OCI-M1 (cell line): ENCODE measurements around the gene KIF26B.
A peak's percentile ranks its signal among the peaks of the same experiment; 100 is the strongest.

Source experiments
- DNase-seq: peaks from one replicate; lab custom pipeline; 2025; lab: John Stamatoyannopoulos, UW

KIF26B gene

DNA sequence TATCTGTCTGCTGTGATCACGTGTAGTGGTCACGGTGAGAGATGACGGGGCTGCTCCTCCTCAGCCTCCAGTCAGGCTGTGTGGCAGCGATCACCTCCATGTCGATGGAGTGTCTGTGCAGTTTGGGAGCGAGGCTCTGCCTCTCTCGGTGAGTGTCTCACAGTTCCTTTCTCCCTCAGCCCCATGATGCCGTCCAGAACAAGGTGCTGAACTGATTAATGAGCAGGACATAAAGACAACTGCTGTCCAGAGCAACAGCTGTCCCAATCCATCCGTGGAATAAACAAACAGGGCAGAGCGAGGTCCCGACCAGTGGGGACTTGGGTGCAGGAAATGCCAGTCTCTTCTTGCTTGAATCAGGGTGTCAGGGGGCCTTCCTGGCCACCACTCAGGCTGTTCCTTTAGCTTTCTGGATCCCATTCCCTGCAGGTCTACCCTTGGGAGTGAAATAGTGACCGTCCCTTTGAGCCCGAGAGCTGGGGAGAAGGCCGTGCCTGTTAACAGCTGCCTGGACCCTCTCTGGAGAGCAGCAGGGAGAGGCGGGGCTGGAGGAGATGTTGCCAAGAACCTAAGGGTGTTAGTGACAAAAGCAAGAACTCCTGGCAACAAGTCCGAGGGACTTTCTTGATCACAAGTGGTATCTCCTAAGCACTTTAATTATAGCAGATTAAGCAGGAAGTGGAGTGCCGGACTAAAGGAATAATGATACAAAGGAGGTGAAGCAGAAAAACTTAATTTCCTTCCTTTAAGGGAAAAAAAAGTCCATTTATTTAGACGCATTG, 443.9 kb downstream of the KIF26B start:
- DNase-seq = no peak

- peak; percentile 63 for DNase-seq
Observed at GRCh38 chr1:245599371-245600174, 444.8 kb downstream of the KIF26B start.

DNA sequence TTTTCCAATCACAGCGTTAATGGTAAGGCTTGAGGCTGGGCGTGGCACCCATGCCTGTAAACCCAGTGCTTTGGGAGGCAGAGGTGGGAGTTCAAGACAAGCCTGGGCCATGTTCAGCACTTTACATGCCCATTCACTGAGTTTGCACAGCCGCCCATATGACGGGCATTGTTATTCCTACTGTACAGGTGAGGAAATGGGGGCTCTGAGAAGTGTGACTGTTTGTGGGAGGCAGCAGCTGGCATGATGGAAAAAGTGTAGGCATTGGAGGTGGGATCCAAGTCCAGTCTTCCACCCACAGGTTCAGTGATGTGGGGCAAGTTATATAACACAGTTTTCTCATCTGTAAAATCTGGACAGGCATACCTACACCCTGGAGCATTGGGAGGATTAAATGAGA, 445.9 kb downstream of the KIF26B start:
- no peak for DNase-seq

GRCh38 chr1:245603311-245603865, 448.6 kb downstream of the KIF26B start:
- DNase-seq = no peak

DNA sequence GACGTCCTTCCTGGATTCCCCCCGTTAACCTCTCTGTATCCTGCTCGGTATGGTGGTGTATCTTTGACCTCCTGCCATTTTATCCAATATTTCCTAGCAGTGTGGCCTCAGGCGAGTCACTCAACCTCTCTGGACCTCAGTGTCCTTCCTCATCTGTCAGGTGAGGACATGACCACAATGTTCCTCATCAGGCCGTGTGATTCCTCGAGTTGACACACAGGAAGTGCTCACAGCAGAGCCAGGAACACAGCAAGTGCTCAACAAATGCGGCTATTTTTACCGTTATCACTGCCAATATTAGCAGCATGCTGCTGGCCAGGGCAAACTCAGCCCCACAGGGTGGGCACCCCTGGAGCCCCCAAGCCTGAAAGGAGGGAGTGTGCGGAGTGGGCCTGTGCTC, 450.2 kb downstream of the KIF26B start:
- no peak for DNase-seq

DNA sequence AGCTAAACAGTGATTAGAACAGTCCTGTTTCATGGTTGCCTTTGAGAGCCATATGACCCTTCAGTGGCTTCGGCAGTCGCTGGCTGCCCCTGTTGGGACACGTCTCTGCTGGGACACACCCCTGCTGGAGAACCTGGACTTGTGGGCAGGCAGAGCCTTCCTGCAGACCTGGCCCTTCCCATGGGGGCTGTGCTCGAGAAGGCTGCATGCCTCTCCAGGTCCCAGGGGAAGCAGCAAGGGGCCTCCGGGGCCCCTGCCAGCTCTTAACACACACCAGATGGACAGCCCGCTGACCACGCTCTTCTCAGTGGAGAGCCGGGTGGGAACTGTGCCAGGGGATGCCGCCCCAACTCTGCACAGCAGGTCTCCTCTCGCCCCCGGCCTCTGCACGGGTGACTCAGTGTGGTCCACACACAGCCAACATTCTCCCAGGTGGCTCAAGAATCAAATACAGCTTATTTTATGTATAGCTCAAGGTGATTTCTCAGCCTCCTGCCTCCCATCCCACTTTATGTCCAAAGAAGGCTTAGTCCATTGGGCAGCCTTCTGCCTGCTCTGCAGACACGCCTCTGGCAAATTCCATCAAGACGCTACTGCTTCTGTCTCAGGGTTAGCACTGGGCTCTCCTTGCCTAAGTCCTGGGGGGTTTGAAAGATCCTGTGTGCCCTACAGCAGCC, 450.8 kb downstream of the KIF26B start:
- DNase-seq = no peak

GRCh38 chr1:245606157-245606725, 451.5 kb downstream of the KIF26B start:
- DNase-seq = no peak

DNA sequence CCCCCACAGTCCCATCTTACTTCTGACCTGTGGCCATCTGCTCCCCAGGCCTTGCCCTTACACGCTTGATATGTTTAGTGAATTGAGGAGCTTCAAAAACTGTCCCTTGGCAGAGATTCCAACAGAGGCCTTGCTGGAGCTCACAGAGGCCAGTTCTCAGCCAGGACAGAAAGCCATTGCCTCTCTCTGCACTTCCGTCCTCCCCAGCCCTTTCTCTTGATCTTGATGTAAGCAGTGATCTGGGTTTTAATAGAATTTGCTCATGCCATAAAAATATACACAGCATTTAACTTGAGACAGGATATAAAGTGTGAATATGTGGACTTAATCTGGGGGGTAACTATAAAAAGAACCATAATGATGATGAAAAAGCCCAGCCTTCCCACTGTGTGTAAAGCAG, 453.5 kb downstream of the KIF26B start:
- DNase-seq = no peak

- no peak for DNase-seq
Observed at GRCh38 chr1:245609354-245610150, 454.8 kb downstream of the KIF26B start.

DNA sequence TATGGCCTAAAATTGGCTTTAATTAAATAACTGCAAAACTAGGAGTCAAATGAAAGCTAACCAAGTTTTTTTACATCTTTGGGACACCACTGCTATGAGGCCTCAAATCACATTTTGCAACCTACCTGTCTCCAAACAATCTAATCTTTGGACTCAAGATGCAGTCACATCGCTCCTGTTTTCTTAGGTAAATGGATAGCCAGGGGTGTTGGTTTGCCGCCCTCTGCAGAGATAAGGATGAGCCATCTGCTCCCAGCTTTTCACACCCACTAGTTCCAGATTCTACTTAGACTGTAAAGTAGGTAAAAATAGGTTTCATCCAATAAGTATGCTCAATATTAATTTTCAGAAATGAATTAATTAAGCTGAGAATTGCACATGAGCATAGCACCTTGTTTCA, 456.5 kb downstream of the KIF26B start:
- no peak for DNase-seq

DNA sequence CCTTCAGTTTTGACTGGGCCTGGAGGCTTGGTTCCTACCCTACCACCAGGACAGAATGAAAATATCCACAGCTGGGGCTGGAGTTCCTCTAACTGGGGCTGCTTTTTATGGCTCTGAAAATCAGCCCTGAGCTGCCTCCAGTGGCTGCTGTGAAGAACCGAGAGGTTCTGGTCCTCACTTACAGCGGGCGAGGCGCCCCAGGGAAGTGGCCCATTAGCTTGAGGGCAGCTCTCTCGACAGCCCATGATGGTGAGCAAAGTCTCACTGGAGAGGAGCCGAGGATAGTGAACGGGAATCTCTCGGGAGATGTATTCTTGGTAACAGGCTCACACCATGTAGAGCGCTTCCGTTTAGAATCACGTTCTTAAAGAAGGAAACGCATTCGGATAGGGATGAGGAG, 459.7 kb downstream of the KIF26B start:
- DNase-seq = no peak

DNA sequence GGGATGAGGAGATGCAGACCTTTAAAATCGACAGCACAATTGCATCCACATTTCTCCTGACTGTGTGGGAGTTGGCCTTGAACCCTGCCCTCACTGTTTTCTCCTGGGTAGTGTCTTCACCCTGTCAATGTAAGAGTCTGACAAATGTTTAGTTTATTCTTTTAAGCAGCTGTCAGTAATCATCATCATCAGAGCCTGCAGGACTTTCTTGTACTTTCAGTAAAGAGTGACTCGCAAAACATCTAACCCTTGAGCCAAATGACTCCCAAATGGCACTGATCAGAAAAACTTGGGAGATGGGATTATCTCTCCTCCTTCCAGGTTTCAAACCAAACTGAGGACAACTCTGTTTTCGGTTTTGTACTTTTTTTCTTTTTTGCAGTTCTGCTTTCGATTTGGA, 460.2 kb downstream of the KIF26B start:
- peak; percentile 47 for DNase-seq

- DNase-seq = no peak
Observed at GRCh38 chr1:245621589-245621988, 466.8 kb downstream of the KIF26B start.

DNA sequence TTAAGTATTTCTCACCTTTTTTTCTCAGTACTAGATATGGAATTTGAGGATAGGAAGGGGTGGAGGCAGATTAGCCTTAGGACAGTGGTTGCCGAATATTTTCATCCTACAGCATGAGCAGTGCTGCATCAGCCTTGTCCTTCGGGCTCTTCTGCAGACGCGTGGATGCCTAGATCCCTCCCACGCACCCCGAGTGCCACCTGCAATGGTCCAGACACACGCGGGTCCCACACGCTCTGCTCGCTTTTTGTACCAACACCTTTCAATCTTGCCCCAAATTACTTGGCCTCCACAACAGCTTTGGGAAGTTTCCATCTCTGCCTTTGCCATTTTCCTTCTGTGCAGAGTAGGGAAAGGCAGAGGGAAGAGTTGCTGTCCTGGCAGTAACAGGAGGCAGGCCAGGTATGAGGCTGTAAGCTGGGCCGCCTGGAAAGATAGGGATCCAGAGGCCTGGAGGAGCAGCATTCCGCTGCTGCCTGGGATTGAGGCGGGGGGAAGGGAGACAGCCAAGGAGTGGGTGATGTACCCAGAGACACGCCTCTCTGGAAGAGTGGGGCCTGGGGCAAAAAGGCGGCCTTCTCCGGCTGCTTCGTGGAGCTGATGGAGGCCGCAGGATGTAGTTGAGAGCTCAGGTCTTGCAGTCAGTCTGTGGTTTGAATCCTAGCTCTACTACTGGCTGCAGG, 467.7 kb downstream of the KIF26B start:
- DNase-seq = no peak

DNA sequence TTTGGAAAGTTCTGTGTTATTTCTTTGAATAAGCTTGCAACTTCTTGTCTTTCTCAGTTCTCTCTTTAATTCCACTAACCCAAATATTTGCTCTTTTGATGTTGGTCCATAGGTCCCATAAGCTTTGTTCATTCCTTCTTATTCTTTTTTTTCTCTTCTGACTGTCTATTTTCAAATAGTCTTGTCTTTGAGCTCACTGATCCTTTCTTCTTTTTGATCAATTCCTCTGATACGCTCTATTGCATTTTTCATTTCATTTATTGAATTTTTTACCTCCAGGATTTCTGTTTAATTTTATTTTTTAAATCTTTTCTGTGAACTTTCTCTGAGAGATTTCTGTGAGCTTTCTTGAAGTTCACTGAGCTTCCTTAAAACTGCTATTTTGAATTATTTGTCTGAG, 486.6 kb downstream of the KIF26B start:
- no peak for DNase-seq

DNA sequence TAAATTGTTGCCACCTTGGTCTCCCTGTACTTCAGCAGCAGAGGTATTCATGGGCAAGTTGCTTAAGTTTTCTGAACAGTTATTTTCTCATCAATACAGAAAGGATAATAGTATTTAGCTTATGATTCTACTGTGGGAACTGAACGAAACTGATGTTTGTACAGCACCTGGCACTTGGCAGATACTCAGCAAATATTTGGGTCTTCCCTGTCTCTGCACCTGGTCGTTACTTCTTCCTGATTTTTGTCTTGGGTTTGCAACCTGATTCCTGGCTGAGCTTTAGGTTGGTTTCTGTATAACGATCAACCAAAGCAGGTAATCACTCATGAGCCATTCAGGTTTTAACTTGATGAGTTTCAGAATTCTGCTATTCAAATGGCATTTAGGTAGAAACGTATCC, 490.6 kb downstream of the KIF26B start:
- no peak for DNase-seq

GRCh38 chr1:245645894-245646293, 491.1 kb downstream of the KIF26B start:
- no peak for DNase-seq

- DNase-seq = no peak
Observed at GRCh38 chr1:245648749-245649522, 494.2 kb downstream of the KIF26B start.

DNA sequence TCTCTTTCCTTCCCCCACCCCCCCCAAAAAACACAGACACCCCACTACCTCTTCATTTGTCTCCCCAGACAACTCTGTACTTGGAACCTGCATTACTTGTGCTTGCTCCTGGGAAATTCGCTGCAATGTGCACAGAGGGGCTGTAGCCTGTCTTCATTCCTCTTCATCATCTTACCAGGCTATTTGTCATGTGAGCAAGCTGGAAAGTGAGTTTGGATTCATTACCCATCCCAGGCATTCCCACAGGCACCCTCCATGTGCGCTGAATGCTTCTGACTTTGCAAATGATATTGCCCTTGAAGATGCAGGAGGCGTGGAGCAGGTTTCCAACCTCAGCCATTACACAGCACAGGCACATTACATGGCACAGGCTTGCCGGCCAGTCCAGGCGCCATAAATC, 494.9 kb downstream of the KIF26B start:
- DNase-seq = no peak

DNA sequence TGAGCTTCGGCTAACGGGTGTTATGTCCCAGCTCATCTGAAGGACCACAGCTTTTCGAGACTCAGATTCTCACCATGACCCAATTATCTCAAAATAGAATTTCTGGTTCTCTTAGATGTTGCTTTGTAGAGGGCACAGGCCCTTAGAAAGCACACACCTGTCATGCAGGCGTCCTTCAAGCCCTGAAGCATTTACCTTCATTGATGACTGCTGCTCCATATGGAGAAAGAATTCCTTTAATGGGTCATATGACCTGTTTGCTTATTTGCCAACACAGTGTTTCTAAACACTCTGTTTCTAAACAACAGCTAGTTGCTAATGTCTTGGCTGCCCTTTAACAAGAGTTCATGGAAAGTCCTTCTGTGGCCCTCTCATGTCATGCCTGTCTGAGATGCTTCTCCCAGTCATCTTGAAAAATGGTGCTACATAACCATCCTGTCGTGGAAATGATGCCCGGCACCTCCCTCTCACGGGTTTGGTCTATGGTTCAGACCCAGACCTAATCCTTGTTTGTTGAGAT, 495.7 kb downstream of the KIF26B start:
- no peak for DNase-seq
